Measurements from ENCODE around the gene PEX10.
"Not testable (repeated sequence)": the region's sequence is repeated elsewhere in the genome, so short reads cannot be mapped to it uniquely, and the experiment has no call there.

The PEX10 gene

DNA sequence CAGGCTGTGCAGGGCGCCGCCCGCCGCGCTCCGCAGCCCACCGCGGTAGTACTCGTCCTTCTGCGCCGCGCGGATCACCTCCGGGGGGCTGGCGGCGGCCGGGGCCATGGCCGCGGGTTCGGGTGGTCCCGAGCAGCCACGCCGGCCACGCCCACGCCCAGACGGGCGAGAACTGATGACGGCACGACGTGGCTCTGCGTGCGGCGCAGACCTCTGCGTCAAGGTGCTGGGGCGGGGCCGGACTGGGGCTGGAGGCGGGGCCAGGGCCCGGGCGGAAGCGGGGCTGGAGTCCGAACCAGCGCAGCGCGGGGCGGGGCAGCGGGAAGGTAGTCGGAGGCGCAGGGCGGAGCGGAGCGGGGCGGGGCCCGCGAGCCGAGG is at the start of gene PEX10:
PEX10 (minus strand) TSS at position 170 of the 378 bp plus-strand sequence; CDS start at position 108, 62 bp downstream.
- H3K27ac ChIP-seq (ENCODE audit: low read depth, low read length), result peak within 1 kb of the TSS; percentile 80
- peak within 1 kb of the TSS in 4 of 5 donors; percentile 81 to 98 (median 90) for H3K9ac ChIP-seq (ENCODE audit: low read length in 5 of 5)
- H3K9me3 ChIP-seq (ENCODE audit: control insufficient read depth in 5 of 5, low read length in 5 of 5), result no peaks in the 10 kb centered on the region
- peaks cover 2 to 37% (median 28%) of the 10 kb centered on the region in 5 donors for H3K4me1 ChIP-seq (ENCODE audit: control insufficient read depth in 5 of 5, insufficient read depth in 5 of 5, low read length in 5 of 5)
- peak within 1 kb of the TSS in 4 of 5 donors; percentile 74 to 95 (median 81) for H3K4me3 ChIP-seq (ENCODE audit: low read depth in 1 of 5, low read length in 5 of 5)
- H3K36me3 ChIP-seq (ENCODE audit: control insufficient read depth in 5 of 5, insufficient read depth in 5 of 5, low read length in 5 of 5), result peaks cover 0 to 27% (median 21%) of the 10 kb centered on the region in 5 donors
- H3K27me3 ChIP-seq (ENCODE audit: control insufficient read depth in 5 of 5, insufficient read depth in 4 of 5, low read length in 5 of 5), result peaks cover 17 to 23% (median 21%) of the 10 kb centered on the region in 5 donors

DNA sequence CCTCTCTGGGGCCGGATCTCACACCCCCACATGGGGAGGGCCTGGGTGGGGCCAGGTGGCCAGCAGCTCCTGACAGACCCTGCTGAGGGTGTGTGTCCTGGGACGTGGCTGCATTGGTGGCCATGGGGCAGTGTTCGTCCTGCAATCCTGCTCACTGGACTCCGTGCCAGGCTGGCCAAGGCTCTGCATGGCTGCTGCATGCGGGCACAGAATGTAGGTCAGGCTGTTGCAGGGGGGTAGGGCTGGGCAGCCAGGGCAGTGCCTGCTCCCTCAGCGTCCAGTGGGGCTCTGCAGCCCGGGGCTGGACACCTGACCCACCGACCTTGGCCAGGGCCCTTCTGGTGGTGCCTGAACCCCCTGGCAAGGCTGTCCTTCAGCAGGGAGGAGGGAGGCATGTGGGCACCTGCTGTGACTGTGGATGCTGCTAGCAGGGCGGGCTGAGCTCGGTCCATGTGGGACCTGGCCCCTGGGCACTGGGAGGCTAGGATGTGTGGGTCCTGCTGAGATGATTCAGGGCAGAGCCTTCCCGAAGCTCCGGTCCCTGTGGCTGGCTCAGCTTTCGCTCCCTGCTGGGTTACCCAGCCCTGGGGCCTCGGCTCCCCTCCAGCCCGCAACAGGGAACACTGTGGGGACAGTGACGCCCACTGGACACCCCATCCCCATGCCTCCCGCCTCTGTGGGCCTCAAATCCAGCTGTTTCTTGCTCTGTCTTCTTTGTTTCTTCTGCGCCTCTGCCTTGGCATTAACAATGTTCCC is 48.8 kb upstream of the PEX10 start:
- H3K4me3 ChIP-seq (ENCODE audit: low read depth in 1 of 5, low read length in 5 of 5), result no peak overlapping the region
- H3K36me3 ChIP-seq (ENCODE audit: control insufficient read depth in 5 of 5, insufficient read depth in 5 of 5, low read length in 5 of 5), result no peaks in the 10 kb centered on the region
- no peak overlapping the region for H3K27ac ChIP-seq (ENCODE audit: low read depth, low read length)
- no peaks in the 10 kb centered on the region for H3K9me3 ChIP-seq (ENCODE audit: control insufficient read depth in 5 of 5, low read length in 5 of 5)
- H3K27me3 ChIP-seq (ENCODE audit: control insufficient read depth in 5 of 5, insufficient read depth in 4 of 5, low read length in 5 of 5), result peaks cover 30 to 38% (median 38%) of the 10 kb centered on the region in 5 donors
- H3K9ac ChIP-seq (ENCODE audit: low read length in 5 of 5), result no peak overlapping the region
- peaks cover 0 to 41% (median 35%) of the 10 kb centered on the region in 5 donors for H3K4me1 ChIP-seq (ENCODE audit: control insufficient read depth in 5 of 5, insufficient read depth in 5 of 5, low read length in 5 of 5)

DNA sequence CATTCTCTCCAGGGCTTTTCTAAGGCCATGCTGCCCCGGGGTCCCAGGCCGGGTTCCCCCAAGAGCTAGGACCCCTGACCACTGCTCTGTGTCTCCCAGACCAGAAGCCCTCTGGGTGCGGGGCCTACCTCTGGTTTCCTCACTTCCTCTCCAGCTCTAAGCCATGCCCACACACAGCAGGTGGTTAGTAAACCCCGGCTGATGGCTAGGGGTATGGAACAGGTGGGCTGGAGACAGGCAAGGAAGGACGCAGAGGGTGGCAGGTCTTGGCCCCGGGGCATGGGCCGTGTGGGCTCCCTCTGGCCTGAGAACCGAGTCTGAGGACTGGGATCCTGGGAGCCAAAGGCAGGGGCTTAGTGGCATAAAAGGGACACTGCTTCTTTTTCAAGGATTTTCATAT is 47.8 kb upstream of the PEX10 start:
- H3K36me3 ChIP-seq (ENCODE audit: control insufficient read depth in 5 of 5, insufficient read depth in 5 of 5, low read length in 5 of 5), result no peaks in the 10 kb centered on the region
- no peaks in the 10 kb centered on the region for H3K9me3 ChIP-seq (ENCODE audit: control insufficient read depth in 5 of 5, low read length in 5 of 5)
- H3K9ac ChIP-seq (ENCODE audit: low read length in 5 of 5), result no peak overlapping the region
- H3K27me3 ChIP-seq (ENCODE audit: control insufficient read depth in 5 of 5, insufficient read depth in 4 of 5, low read length in 5 of 5), result peaks cover 21 to 34% (median 32%) of the 10 kb centered on the region in 5 donors
- H3K4me1 ChIP-seq (ENCODE audit: control insufficient read depth in 5 of 5, insufficient read depth in 5 of 5, low read length in 5 of 5), result peaks cover 0 to 41% (median 35%) of the 10 kb centered on the region in 5 donors
- H3K4me3 ChIP-seq (ENCODE audit: low read depth in 1 of 5, low read length in 5 of 5), result no peak overlapping the region
- no peak overlapping the region for H3K27ac ChIP-seq (ENCODE audit: low read depth, low read length)

DNA sequence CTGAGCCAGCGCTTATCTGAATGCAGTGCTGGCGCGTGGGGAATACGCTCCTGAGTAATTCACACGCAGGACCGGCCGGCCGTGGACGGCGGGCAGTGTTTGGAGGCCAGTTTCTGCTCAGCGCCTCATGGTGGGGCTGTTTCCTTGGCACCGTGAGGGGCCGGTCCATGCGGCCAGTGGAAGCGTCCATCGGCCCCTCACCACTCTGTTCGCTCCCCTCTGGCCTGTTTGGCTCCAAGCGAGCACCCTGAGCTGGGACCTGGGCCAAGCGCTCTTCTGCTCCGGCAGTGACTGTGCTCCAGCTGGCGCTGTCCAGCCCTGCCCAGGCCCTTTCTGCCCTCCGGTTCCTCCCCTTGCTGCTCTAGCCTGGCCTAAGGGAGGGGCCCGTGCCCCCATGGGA is 47.4 kb upstream of the PEX10 start:
- no peaks in the 10 kb centered on the region for H3K36me3 ChIP-seq (ENCODE audit: control insufficient read depth in 5 of 5, insufficient read depth in 5 of 5, low read length in 5 of 5)
- H3K9me3 ChIP-seq (ENCODE audit: control insufficient read depth in 5 of 5, low read length in 5 of 5), result no peaks in the 10 kb centered on the region
- H3K9ac ChIP-seq (ENCODE audit: low read length in 5 of 5), result no peak overlapping the region
- H3K4me1 ChIP-seq (ENCODE audit: control insufficient read depth in 5 of 5, insufficient read depth in 5 of 5, low read length in 5 of 5), result peaks cover 0 to 41% (median 35%) of the 10 kb centered on the region in 5 donors
- no peak overlapping the region for H3K4me3 ChIP-seq (ENCODE audit: low read depth in 1 of 5, low read length in 5 of 5)
- no peak overlapping the region for H3K27ac ChIP-seq (ENCODE audit: low read depth, low read length)
- peaks cover 18 to 33% (median 30%) of the 10 kb centered on the region in 5 donors for H3K27me3 ChIP-seq (ENCODE audit: control insufficient read depth in 5 of 5, insufficient read depth in 4 of 5, low read length in 5 of 5)

DNA sequence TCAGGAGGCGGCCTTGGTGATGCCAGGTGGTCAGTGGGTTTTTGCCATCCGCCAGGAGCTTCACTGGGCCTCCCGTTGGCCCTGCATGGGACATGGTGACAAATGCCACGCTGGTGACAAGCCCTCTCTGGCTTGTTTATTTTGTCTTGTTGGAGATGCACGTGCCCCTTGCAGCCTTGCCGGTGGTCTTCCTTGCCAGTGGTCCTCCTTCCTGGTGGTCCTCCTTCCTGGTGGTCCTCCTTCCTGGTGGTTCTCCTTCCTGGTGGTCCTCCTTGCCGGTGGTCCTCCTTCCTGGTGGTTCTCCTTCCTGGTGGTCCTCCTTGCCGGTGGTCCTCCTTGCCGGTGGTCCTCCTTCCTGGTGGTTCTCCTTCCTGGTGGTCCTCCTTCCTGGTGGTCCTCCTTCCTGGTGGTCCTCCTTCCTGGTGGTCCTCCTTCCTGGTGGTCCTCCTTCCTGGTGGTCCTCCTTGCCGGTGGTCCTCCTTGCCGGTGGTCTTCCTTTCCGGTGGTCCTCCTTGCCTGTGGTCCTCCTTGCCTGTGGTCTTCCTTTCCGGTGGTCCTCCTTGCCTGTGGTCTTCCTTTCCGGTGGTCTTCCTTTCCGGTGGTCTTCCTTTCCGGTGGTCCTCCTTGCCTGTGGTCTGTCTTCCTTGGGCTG is 46.9 kb upstream of the PEX10 start:
- not testable (repeated sequence) for H3K9ac ChIP-seq (ENCODE audit: low read length in 5 of 5)
- peaks cover 19 to 30% (median 29%) of the 10 kb centered on the region in 5 donors for H3K27me3 ChIP-seq (ENCODE audit: control insufficient read depth in 5 of 5, insufficient read depth in 4 of 5, low read length in 5 of 5)

DNA sequence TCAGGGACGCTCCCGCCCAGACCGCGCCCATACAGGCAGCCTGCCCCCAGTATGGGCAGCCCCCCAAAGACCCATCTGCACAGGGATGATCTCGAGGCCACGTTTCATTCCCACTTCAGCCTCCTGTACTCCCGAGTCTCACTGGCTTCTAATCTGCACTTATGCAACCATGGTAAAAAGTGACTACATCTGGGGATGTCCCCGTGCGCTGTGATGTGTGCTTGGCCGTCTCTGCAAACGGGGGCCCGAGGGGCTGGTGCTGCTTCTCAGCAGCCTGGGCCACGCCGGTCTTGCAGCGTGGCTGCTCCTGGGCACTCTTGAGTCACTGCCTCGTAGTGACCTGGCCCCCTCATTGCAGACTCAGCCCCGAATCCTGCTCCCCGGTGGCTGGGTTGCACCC is 46.3 kb upstream of the PEX10 start:
- Histone ChIP-seq H3K27ac (ENCODE audit: low read depth, low read length) (no peak overlapping the region), H3K27me3 (ENCODE audit: control insufficient read depth in 5 of 5, insufficient read depth in 4 of 5, low read length in 5 of 5) (peaks cover 19 to 29% (median 27%) of the 10 kb centered on the region in 5 donors), H3K9ac (ENCODE audit: low read length in 5 of 5) (no peak overlapping the region), H3K4me1 (ENCODE audit: control insufficient read depth in 5 of 5, insufficient read depth in 5 of 5, low read length in 5 of 5) (peaks cover 0 to 41% (median 35%) of the 10 kb centered on the region in 5 donors), H3K9me3 (ENCODE audit: control insufficient read depth in 5 of 5, low read length in 5 of 5) (no peaks in the 10 kb centered on the region), H3K36me3 (ENCODE audit: control insufficient read depth in 5 of 5, insufficient read depth in 5 of 5, low read length in 5 of 5) (no peaks in the 10 kb centered on the region), H3K4me3 (ENCODE audit: low read depth in 1 of 5, low read length in 5 of 5) (no peak overlapping the region)

More for the DNA sequence above, 46.9 kb upstream of the PEX10 start:
- not testable (repeated sequence) for H3K9me3 ChIP-seq (ENCODE audit: control insufficient read depth in 5 of 5, low read length in 5 of 5); H3K36me3 ChIP-seq (ENCODE audit: control insufficient read depth in 5 of 5, insufficient read depth in 5 of 5, low read length in 5 of 5); H3K27ac ChIP-seq (ENCODE audit: low read depth, low read length); H3K4me3 ChIP-seq (ENCODE audit: low read depth in 1 of 5, low read length in 5 of 5)
- peaks cover 0 to 41% (median 35%) of the 10 kb centered on the region in 5 donors for H3K4me1 ChIP-seq (ENCODE audit: control insufficient read depth in 5 of 5, insufficient read depth in 5 of 5, low read length in 5 of 5)

DNA sequence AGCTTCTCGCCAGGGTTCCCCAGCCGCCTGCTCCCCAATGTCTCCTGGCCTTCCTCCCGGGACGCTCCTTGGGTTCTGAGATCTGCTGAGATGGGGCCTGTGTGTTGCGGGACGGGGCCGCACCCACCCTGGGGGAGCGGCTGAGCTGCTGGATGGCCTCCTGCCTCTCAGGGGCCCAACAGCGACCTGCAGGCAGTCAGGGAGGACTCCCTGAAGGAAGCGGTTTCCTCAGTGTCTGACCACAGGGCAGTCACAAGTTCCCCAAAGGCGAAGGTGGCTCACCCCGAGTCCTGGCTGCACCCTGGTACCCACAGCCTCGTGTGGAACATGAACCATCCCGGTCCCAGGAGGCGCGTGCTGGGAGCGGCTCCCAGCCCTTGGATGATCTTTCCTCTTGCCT is 45.1 kb upstream of the PEX10 start:
- Histone ChIP-seq H3K4me1 (ENCODE audit: control insufficient read depth in 5 of 5, insufficient read depth in 5 of 5, low read length in 5 of 5) (peaks cover 0 to 41% (median 35%) of the 10 kb centered on the region in 5 donors), H3K27me3 (ENCODE audit: control insufficient read depth in 5 of 5, insufficient read depth in 4 of 5, low read length in 5 of 5) (peaks cover 17 to 29% (median 20%) of the 10 kb centered on the region in 5 donors), H3K9ac (ENCODE audit: low read length in 5 of 5) (no peak overlapping the region), H3K4me3 (ENCODE audit: low read depth in 1 of 5, low read length in 5 of 5) (no peak overlapping the region), H3K36me3 (ENCODE audit: control insufficient read depth in 5 of 5, insufficient read depth in 5 of 5, low read length in 5 of 5) (no peaks in the 10 kb centered on the region), H3K9me3 (ENCODE audit: control insufficient read depth in 5 of 5, low read length in 5 of 5) (no peaks in the 10 kb centered on the region), H3K27ac (ENCODE audit: low read depth, low read length) (no peak overlapping the region)

DNA sequence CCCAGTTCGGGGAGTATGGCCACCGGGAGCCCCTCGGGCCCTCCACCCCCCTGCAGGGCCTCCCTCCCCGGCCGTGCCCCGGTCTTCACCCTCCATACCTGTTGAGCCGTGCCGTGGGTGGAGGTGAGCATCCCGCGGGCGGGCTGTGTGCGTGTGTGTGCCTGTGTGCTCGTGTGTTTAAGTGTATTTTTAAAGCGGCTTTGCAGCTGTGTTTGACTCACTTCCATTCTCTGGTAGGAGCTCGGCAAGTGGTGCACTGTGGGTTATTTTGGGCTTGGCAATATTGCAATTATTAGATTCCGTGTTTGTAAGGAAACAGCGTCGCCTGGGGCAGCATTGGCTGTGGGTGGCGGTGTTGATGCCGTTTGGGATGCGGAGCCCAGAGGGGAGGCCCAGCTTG is 43.4 kb upstream of the PEX10 start:
- Histone ChIP-seq H3K9me3 (ENCODE audit: control insufficient read depth in 5 of 5, low read length in 5 of 5) (no peaks in the 10 kb centered on the region), H3K4me1 (ENCODE audit: control insufficient read depth in 5 of 5, insufficient read depth in 5 of 5, low read length in 5 of 5) (peaks cover 0 to 33% (median 29%) of the 10 kb centered on the region in 5 donors), H3K27me3 (ENCODE audit: control insufficient read depth in 5 of 5, insufficient read depth in 4 of 5, low read length in 5 of 5) (peaks cover 20 to 38% (median 25%) of the 10 kb centered on the region in 5 donors), H3K27ac (ENCODE audit: low read depth, low read length) (no peak overlapping the region), H3K36me3 (ENCODE audit: control insufficient read depth in 5 of 5, insufficient read depth in 5 of 5, low read length in 5 of 5) (no peaks in the 10 kb centered on the region), H3K4me3 (ENCODE audit: low read depth in 1 of 5, low read length in 5 of 5) (no peak overlapping the region), H3K9ac (ENCODE audit: low read length in 5 of 5) (no peak overlapping the region)

DNA sequence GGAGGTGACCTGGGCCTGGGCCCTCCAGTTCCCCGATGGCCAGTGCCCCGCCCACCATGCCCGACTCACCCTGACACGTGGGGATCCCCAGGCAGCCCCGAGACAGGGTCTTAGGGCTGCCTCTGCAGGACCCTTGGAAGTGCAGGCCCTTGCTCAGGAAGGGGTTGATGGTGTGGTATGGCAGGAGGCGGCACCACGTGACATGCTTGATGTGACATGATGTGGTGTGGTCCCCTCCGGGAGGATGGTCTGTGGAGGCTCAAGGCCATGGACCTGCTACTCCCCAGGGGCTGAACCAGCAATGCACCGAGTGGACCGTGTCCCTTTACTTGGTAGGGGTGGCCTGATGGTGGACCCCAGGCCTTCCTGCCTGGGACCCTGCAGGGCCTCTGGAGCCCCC is 41.9 kb upstream of the PEX10 start:
- Histone ChIP-seq H3K36me3 (ENCODE audit: control insufficient read depth in 5 of 5, insufficient read depth in 5 of 5, low read length in 5 of 5) (no peaks in the 10 kb centered on the region), H3K9me3 (ENCODE audit: control insufficient read depth in 5 of 5, low read length in 5 of 5) (no peaks in the 10 kb centered on the region), H3K9ac (ENCODE audit: low read length in 5 of 5) (no peak overlapping the region), H3K27ac (ENCODE audit: low read depth, low read length) (no peak overlapping the region), H3K4me1 (ENCODE audit: control insufficient read depth in 5 of 5, insufficient read depth in 5 of 5, low read length in 5 of 5) (peaks cover 0 to 18% (median 15%) of the 10 kb centered on the region in 5 donors), H3K27me3 (ENCODE audit: control insufficient read depth in 5 of 5, insufficient read depth in 4 of 5, low read length in 5 of 5) (peaks cover 20 to 44% (median 30%) of the 10 kb centered on the region in 5 donors), H3K4me3 (ENCODE audit: low read depth in 1 of 5, low read length in 5 of 5) (no peak overlapping the region)

DNA sequence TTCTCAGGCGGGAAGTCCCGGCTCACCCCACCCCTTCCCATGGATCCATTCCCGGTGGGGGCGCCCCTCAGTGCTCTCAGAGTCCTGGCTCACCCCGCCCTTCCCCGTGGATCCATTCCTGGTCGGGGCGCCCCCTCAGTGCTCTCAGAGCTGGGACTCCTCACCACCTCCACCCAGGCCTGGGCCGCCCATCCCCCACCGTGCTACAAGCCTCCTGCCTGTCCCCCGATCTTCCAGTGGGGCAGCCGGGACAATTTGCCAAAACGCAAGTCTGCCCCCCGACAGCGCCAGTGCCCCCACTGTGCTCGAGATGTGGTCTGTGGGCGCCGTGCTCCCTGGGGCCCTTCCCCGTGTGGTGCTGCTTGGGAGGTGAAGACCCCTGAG is 40.6 kb upstream of the PEX10 start:
- peaks cover 24 to 46% (median 34%) of the 10 kb centered on the region in 5 donors for H3K27me3 ChIP-seq (ENCODE audit: control insufficient read depth in 5 of 5, insufficient read depth in 4 of 5, low read length in 5 of 5)
- peaks cover 0 to 5% (median 2%) of the 10 kb centered on the region in 5 donors for H3K4me1 ChIP-seq (ENCODE audit: control insufficient read depth in 5 of 5, insufficient read depth in 5 of 5, low read length in 5 of 5)
- no peaks in the 10 kb centered on the region for H3K9me3 ChIP-seq (ENCODE audit: control insufficient read depth in 5 of 5, low read length in 5 of 5)
- no peak overlapping the region for H3K27ac ChIP-seq (ENCODE audit: low read depth, low read length)
- no peak overlapping the region for H3K4me3 ChIP-seq (ENCODE audit: low read depth in 1 of 5, low read length in 5 of 5)
- H3K9ac ChIP-seq (ENCODE audit: low read length in 5 of 5), result no peak overlapping the region
- H3K36me3 ChIP-seq (ENCODE audit: control insufficient read depth in 5 of 5, insufficient read depth in 5 of 5, low read length in 5 of 5), result no peaks in the 10 kb centered on the region
